Heart right ventricle (tissue), 16 donors: ENCODE data around the gene CCDC120. TPM values are rescaled to one million over a fixed set of nuclear protein-coding genes. Genes with fewer than 3 reads are reported as not detected.
A peak's percentile ranks its signal among the peaks of the same experiment; 100 is the strongest.

Experiments
- ATAC-seq, 8 donors: fragments of 200-7000 bp; cut with Tn5 transposase; one replicate each; pipeline ENCODE4 v1.9.1; 2020; ENCODE audit warnings: mild to moderate bottlenecking in 8 of 8, moderate library complexity in 8 of 8, moderate number of reproducible peaks in 1 of 8
- DNase-seq, 2 donors: peaks; one replicate each; pipeline ENCODE4 v3.0.0-alpha.2; 2020
- H3K27ac ChIP-seq, 10 donors: fragments of 200-600 bp; sonication (generic) in 2 of 10; one replicate each; pipeline versions ENCODE4 v1.5.0 to v1.8.0; 2020 to 2022; ENCODE audit warnings: mild to moderate bottlenecking in 3 of 10
- H3K27me3 ChIP-seq, 7 donors: fragments of 200-600 bp; one replicate each; pipeline ENCODE4 v1.8.0; 2021 to 2022; ENCODE audit warnings: mild to moderate bottlenecking in 2 of 7
- H3K36me3 ChIP-seq, 9 donors: fragments of 200-600 bp; sonication (generic) in 1 of 9; one replicate each; pipeline versions ENCODE4 v1.5.0 to v1.8.0; 2020 to 2022; ENCODE audit warnings: mild to moderate bottlenecking in 2 of 9
- H3K4me1 ChIP-seq, 9 donors: fragments of 200-600 bp; sonication (generic) in 1 of 9; one replicate each; pipeline versions ENCODE4 v1.5.0 to v1.8.0; 2020 to 2022; ENCODE audit warnings: mild to moderate bottlenecking in 4 of 9
- H3K4me3 ChIP-seq, 10 donors: fragments of 200-600 bp; sonication (generic) in 2 of 10; one replicate each; pipeline versions ENCODE4 v1.5.0 to v1.8.0; 2020 to 2022; ENCODE audit warnings: mild to moderate bottlenecking in 7 of 10, moderate library complexity in 2 of 10
- H3K9me3 ChIP-seq, 11 donors: fragments of 200-600 bp in 10 of 11; sonication (generic) in 2 of 11; one replicate each; pipeline versions ENCODE4 v1.5.0 to v1.8.0; 2013 to 2022; ENCODE audit warnings: mild to moderate bottlenecking in 2 of 11, control low read depth in 1 of 11, moderate library complexity in 1 of 11
- WGBS, 2 donors: extraction: QIAGEN DNeasy Blood & Tissue Kit; methylation state at CpG; one replicate each; pipeline ENCODE4 v1.1.7; 2013; ENCODE audit warnings: inconsistent platforms in 1 of 2; 5-methylcytosine and 5-hydroxymethylcytosine counted together
- intact Hi-C, 10 donors: fragments of 100-400 bp; cut with DNase I; formaldehyde crosslinking; loops; one replicate each; pipeline versions ENCODE4 v1.11.1 to v1.14.2; 2022
- polyA plus RNA-seq, 2 donors: library from polyadenylated mRNA; stranded (reverse); fragments of 200-250 nt; gene quantifications; one replicate each; pipeline ENCODE4 v1.2.3, GENCODE V29; 2013
- total RNA-seq, 10 donors: library from RNA; stranded (reverse); fragmentation: NEBNext Ultra II Directional in 3 of 10; extraction: Animal tissue kit (Norgen Biotek cat#: 25700) in 3 of 10; gene quantifications; one replicate each; pipeline versions ENCODE4 v1.2.1 to v1.2.4, GENCODE V29; 2021 to 2023
- TF ChIP-seq, protein P1 (sequence below), 9 donors: fragments of 200-600 bp; sonication (generic) in 2 of 9; IDR thresholded peaks; one replicate each; pipeline versions ENCODE4 v1.5.0 to v1.8.0; 2021 to 2022; ENCODE audit warnings: antibody characterized with exemption in 9 of 9, mild to moderate bottlenecking in 5 of 9, moderate library complexity in 1 of 9
- donor health status: Arrhythmogenic right ventricular cardiomyopathy.
- donor health status: ischemic (EF 13 %, LVEDD 7.1; RV severe dilation, severe dysfunction).
- donor health status: healthy with polysubstance abuse.
- donor health status: DM: no; HTN: yes; CAD: no.
- donor health status: DM: no; HTN: no; CAD: no.
- donor health status: ischemic (EF 25% LVEDD 6.9; RV normal size, moderate dysfunction).
- donor health status: ischemic (EF 25% LVEDD 5.7; RV mildly dilated, moderate dysfunction).
- donor health status: healthy.
- donor health status: DM: yes; HTN: yes; CAD: no.
- donor health status: Ischemic cardiomyopathy.
- donor health status: ischemic (EF 35%, LVEDD 5.7; RV mildly dilated, moderate dysfunction).
- donor health status: nonischemic (EF 11% LVEDD 7.7; RV severe dilation, severe dysfunction).
- donor health status: DM: yes; HTN: yes; CAD: no.
- donor health status: PGD.
- donor health status: ischemic (EF 29% LVEDD 5.4; RV normal size, mild dysfunction).
- donor health status: nonischemic (EF 23%, LVEDD 6.1; RV moderate dilation, normal function).

The CCDC120 gene
- total and polyA plus RNA-seq, 12 donors, result 0.70 to 2.0 (median 1.2) TPM

DNA sequence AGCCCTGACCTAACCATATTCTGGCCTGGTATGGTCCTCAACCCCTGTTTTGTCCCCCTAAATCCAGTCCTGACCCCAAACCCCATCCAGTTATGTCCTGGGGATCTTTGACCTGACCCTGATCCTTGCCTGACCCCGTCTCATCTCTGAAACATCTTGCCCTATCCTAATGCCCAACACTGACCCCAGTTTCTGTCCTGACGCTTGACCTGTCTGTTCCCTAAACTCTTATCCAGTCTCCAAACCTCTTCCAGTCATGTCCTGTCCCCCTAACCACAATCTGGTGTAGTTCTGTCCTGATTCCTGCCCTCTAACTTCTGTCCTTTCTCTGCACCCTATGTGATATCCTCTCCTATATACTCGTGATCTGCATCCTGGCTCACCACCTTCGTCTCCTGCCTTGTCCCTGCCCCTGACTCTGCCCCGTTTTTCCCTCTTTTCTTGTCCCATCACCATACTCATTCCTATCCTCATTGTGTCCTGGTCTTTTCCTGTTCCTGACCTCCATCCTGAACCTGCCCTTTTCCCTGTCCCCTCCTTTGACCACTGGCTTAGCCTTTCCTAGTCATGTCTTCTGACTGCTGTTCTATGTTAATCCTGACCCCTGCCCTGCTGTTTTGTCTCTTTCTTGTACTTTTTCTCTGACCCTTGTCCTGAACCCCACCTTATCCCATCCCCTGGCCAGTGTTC, 4.6 kb upstream of the CCDC120 start:
- H3K9me3 ChIP-seq, result no peaks in the 10 kb centered on the region
- TF ChIP-seq, protein P1, sequence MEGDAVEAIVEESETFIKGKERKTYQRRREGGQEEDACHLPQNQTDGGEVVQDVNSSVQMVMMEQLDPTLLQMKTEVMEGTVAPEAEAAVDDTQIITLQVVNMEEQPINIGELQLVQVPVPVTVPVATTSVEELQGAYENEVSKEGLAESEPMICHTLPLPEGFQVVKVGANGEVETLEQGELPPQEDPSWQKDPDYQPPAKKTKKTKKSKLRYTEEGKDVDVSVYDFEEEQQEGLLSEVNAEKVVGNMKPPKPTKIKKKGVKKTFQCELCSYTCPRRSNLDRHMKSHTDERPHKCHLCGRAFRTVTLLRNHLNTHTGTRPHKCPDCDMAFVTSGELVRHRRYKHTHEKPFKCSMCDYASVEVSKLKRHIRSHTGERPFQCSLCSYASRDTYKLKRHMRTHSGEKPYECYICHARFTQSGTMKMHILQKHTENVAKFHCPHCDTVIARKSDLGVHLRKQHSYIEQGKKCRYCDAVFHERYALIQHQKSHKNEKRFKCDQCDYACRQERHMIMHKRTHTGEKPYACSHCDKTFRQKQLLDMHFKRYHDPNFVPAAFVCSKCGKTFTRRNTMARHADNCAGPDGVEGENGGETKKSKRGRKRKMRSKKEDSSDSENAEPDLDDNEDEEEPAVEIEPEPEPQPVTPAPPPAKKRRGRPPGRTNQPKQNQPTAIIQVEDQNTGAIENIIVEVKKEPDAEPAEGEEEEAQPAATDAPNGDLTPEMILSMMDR (IDR thresholded peaks at IDR 0.05), result no peak
- H3K27me3 ChIP-seq, result no peaks in the 10 kb centered on the region
- peak overlapping the region in 9 of 10 donors; percentile 42 to 69 (median 66) for H3K4me3 ChIP-seq
- ATAC-seq (no peak), DNase-seq (no peak)
- WGBS, 2 donors, result 92 to 93% methylated on average over 4 to 5 of the region's 5 CpGs
- no peaks in the 10 kb centered on the region for H3K36me3 ChIP-seq
- H3K4me1 ChIP-seq, result no peaks in the 10 kb centered on the region
- peak overlapping the region in 9 of 10 donors; percentile 58 to 89 (median 80) for H3K27ac ChIP-seq
- intact Hi-C loops, result no loop called here

DNA sequence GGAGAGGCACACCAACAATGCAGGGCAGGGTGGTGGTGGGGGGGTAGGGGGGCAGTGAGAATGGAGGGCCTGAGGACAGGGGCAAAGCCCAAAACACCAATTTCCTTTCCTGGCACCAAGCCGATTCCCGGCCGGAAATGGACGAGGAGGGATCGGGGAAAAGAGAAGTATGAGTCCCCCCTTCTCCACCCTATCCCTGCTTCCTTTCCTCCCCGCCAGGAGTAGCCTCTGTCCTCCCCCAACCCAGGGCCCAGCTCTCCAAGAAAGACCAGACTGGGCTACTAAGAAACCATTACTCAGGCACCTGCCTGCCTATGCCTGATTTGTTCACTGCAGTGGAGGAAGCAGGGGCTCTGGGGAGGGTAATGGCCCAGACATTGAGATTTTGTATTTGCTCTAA, 402 bp downstream of the CCDC120 start:
- TF ChIP-seq, protein P1 (IDR thresholded peaks at IDR 0.05), result no peak
- intact Hi-C loops, result no loop called here
- no peak for ATAC-seq
- Histone ChIP-seq H3K27me3 (no peaks in the 10 kb centered on the region), H3K4me3 (peak overlapping the region in 1 of 10 donors; percentile 3), H3K36me3 (peaks cover 0 to 4% (median 0%) of the 10 kb centered on the region in 9 donors), H3K27ac (no peak overlapping the region), H3K4me1 (no peaks in the 10 kb centered on the region), H3K9me3 (no peaks in the 10 kb centered on the region)
- no peak for DNase-seq
- 43 to 61% methylated on average over 6 of the region's 6 CpGs for WGBS, 2 donors

DNA sequence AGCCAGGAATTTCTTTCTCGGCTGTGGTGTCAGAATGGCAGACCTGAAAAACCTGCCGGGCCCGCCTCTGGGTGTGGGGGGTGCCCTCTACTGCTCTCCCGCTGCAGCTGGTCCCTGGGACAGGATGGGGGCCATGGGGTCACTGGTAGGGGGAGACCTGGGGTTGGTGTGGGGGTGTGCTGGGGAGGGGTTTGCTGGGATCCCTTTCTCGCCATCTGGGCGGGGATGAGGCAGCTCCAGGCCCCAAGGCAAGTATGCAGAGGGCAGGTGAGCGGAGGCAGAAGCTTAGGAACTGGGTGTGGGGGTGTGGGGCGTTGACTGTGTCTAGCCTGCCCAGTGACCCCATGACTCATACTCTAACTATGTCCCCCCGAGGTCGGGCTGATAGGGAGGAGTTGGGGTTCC, 884 bp downstream of the CCDC120 start:
- H3K4me3 ChIP-seq, result no peak overlapping the region
- peaks cover 0 to 4% (median 0%) of the 10 kb centered on the region in 9 donors for H3K36me3 ChIP-seq
- 69 to 79% methylated on average over 10 of the region's 10 CpGs for WGBS, 2 donors
- H3K27ac ChIP-seq, result no peak overlapping the region
- TF ChIP-seq, protein P1 (IDR thresholded peaks at IDR 0.05), result no peak
- no peaks in the 10 kb centered on the region for H3K9me3 ChIP-seq
- DNase-seq (no peak), ATAC-seq (no peak)
- no peaks in the 10 kb centered on the region for H3K27me3 ChIP-seq
- H3K4me1 ChIP-seq, result no peaks in the 10 kb centered on the region
- intact Hi-C loops, result no loop called here

DNA sequence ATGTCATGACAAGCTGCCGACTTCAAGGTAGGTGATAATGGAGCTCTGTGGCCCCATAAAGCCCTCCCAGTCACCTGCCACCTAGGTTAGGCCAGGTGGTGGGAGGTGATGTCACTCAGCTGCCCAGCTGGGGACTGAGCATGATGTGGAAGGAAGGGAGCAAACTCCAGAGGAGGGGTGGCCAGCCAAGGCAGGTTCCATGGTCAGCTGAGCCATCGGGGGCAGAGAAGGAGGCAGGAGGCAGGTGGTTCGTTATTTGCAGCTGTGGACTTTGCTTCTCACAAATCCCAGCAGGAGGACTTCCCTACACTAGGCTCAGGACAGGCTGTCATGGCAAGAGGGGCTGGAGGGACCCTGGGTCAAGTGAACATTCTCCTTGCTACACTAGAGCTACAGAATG, 2.1 kb downstream of the CCDC120 start:
- TF ChIP-seq, protein P1 (IDR thresholded peaks at IDR 0.05), result no peak
- Histone ChIP-seq H3K27me3 (no peaks in the 10 kb centered on the region), H3K9me3 (no peaks in the 10 kb centered on the region), H3K4me1 (no peaks in the 10 kb centered on the region), H3K4me3 (no peak overlapping the region), H3K36me3 (peaks cover 0 to 4% (median 0%) of the 10 kb centered on the region in 9 donors), H3K27ac (no peak overlapping the region)
- intact Hi-C loops, result no loop called here
- DNase-seq, result no peak
- no peak for ATAC-seq
- WGBS, 2 donors, result 96 to 97% methylated on average over 3 of the region's 3 CpGs
